ENCODE measurements around the gene CNNM2. TPM values are rescaled to one million over a fixed set of nuclear protein-coding genes. Genes with fewer than 3 reads are reported as not detected.

Gene CNNM2
- total and polyA plus RNA-seq, 4 donors, result 3.0 to 18.3 (median 7.8) TPM

DNA sequence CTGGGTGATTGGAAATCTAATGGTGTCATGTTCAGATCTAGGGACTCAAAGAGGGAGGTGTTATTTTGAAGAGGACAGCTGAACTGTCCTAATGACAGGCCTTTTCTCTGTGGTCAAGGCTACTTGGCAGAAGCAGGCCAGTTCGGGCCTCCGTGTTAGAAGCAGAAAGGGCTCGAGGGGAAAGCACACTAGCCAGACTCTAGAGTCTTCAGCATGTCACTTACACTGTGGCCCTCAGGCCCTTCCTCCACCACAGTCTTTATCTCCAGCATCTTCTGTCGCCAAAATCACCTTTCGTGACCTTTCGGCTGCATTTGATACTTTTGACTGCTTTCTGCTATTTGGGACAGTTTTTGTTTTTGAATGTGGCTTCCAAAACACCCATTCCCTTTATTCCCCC, 123.3 kb downstream of the CNNM2 start:
- WGBS, 2 donors, result 87 to 89% methylated on average over 6 of the region's 6 CpGs
- TF ChIP-seq CTCF (IDR thresholded peaks at IDR 0.05; ENCODE audit: control extremely low read depth, extremely low read depth), result no peak

GRCh38 chr10:103042129-103042528, 124.0 kb downstream of the CNNM2 start:
- Histone ChIP-seq H3K27ac (ENCODE audit: low read depth in 1 of 2, low read length in 1 of 2) (no peak overlapping the region), H3K4me1 (ENCODE audit: control insufficient read depth in 5 of 5, insufficient read depth in 5 of 5, low read length in 5 of 5) (peaks cover 0 to 19% (median 0%) of the 10 kb centered on the region in 5 donors), H3K4me3 (no peak overlapping the region), H3K27me3 (ENCODE audit: control insufficient read depth in 3 of 3, insufficient read depth in 3 of 3, low read length in 2 of 3) (no peaks in the 10 kb centered on the region), H3K36me3 (ENCODE audit: control insufficient read depth in 4 of 4, insufficient read depth in 4 of 4, low read length in 4 of 4) (no peaks in the 10 kb centered on the region), H3K9ac (ENCODE audit: insufficient read depth in 1 of 2, low read length in 2 of 2) (no peak overlapping the region), H3K9me3 (ENCODE audit: control insufficient read depth in 4 of 4, insufficient read depth in 3 of 4, low read length in 3 of 4) (no peaks in the 10 kb centered on the region)
- ATAC-seq (ENCODE audit: insufficient read depth, low FRiP score), result no peak
- no peak for TF ChIP-seq CTCF (IDR thresholded peaks at IDR 0.05; ENCODE audit: control extremely low read depth, extremely low read depth)
- 80 to 92% methylated on average over 5 of the region's 5 CpGs for WGBS, 2 donors
- no peak for DNase-seq

More for the DNA sequence above, 123.3 kb downstream of the CNNM2 start:
- no peak for DNase-seq
- H3K9ac ChIP-seq (ENCODE audit: insufficient read depth in 1 of 2, low read length in 2 of 2), result no peak overlapping the region
- H3K27ac ChIP-seq (ENCODE audit: low read depth in 1 of 2, low read length in 1 of 2), result no peak overlapping the region
- no peak for ATAC-seq (ENCODE audit: insufficient read depth, low FRiP score)
- no peaks in the 10 kb centered on the region for H3K9me3 ChIP-seq (ENCODE audit: control insufficient read depth in 4 of 4, insufficient read depth in 3 of 4, low read length in 3 of 4)
- H3K4me3 ChIP-seq, result no peak overlapping the region
- H3K27me3 ChIP-seq (ENCODE audit: control insufficient read depth in 3 of 3, insufficient read depth in 3 of 3, low read length in 2 of 3), result no peaks in the 10 kb centered on the region
- no peaks in the 10 kb centered on the region for H3K36me3 ChIP-seq (ENCODE audit: control insufficient read depth in 4 of 4, insufficient read depth in 4 of 4, low read length in 4 of 4)
- peaks cover 0 to 19% (median 0%) of the 10 kb centered on the region in 5 donors for H3K4me1 ChIP-seq (ENCODE audit: control insufficient read depth in 5 of 5, insufficient read depth in 5 of 5, low read length in 5 of 5)

GRCh38 chr10:103042908-103043307, 124.8 kb downstream of the CNNM2 start:
- H3K27ac ChIP-seq (ENCODE audit: low read depth in 1 of 2, low read length in 1 of 2), result no peak overlapping the region
- peaks cover 0 to 19% (median 0%) of the 10 kb centered on the region in 5 donors for H3K4me1 ChIP-seq (ENCODE audit: control insufficient read depth in 5 of 5, insufficient read depth in 5 of 5, low read length in 5 of 5)
- no peaks in the 10 kb centered on the region for H3K36me3 ChIP-seq (ENCODE audit: control insufficient read depth in 4 of 4, insufficient read depth in 4 of 4, low read length in 4 of 4)
- H3K9ac ChIP-seq (ENCODE audit: insufficient read depth in 1 of 2, low read length in 2 of 2), result no peak overlapping the region
- 93 to 94% methylated on average over 7 of the region's 7 CpGs for WGBS, 2 donors
- no peak for TF ChIP-seq CTCF (IDR thresholded peaks at IDR 0.05; ENCODE audit: control extremely low read depth, extremely low read depth)
- H3K4me3 ChIP-seq, result no peak overlapping the region
- no peaks in the 10 kb centered on the region for H3K27me3 ChIP-seq (ENCODE audit: control insufficient read depth in 3 of 3, insufficient read depth in 3 of 3, low read length in 2 of 3)
- ATAC-seq (ENCODE audit: insufficient read depth, low FRiP score) (no peak), DNase-seq (no peak)
- no peaks in the 10 kb centered on the region for H3K9me3 ChIP-seq (ENCODE audit: control insufficient read depth in 4 of 4, insufficient read depth in 3 of 4, low read length in 3 of 4)

- Histone ChIP-seq H3K9me3 (ENCODE audit: control insufficient read depth in 4 of 4, insufficient read depth in 3 of 4, low read length in 3 of 4) (no peaks in the 10 kb centered on the region), H3K4me3 (no peak overlapping the region), H3K4me1 (ENCODE audit: control insufficient read depth in 5 of 5, insufficient read depth in 5 of 5, low read length in 5 of 5) (peaks cover 0 to 19% (median 0%) of the 10 kb centered on the region in 5 donors), H3K27me3 (ENCODE audit: control insufficient read depth in 3 of 3, insufficient read depth in 3 of 3, low read length in 2 of 3) (no peaks in the 10 kb centered on the region), H3K9ac (ENCODE audit: insufficient read depth in 1 of 2, low read length in 2 of 2) (no peak overlapping the region), H3K36me3 (ENCODE audit: control insufficient read depth in 4 of 4, insufficient read depth in 4 of 4, low read length in 4 of 4) (no peaks in the 10 kb centered on the region), H3K27ac (ENCODE audit: low read depth in 1 of 2, low read length in 1 of 2) (no peak overlapping the region)
- DNase-seq (no peak), ATAC-seq (ENCODE audit: insufficient read depth, low FRiP score) (no peak)
- TF ChIP-seq CTCF (IDR thresholded peaks at IDR 0.05; ENCODE audit: control extremely low read depth, extremely low read depth), result no peak
- WGBS, 2 donors, result 76 to 83% methylated on average over 8 of the region's 8 CpGs
Observed at GRCh38 chr10:103044942-103045489, 126.9 kb downstream of the CNNM2 start.
